Measurements from ENCODE around the gene CNTN3.

- TF ChIP-seq GATA2 (IDR thresholded peaks at IDR 0.05; ENCODE audit: low read depth, low read length) (no peak), GATA3 (IDR thresholded peaks at IDR 0.05; ENCODE audit: low read depth, low read length) (no peak)
Measured at GRCh38 chr3:74603292-74603691, 11.2 kb downstream of the CNTN3 start.
